Caco-2 (cell line): ENCODE data around the gene ZNRF2. TPM values are rescaled to one million over a fixed set of nuclear protein-coding genes. Genes with fewer than 3 reads are reported as not detected.

ENCODE experiments used
- BruUV-seq: library from RNA; stranded (reverse); fragments of 400-500 nt; replicated peaks from 2 replicates; lab custom pipeline; 2021; lab: Mats Ljungman, UMichigan
- CTCF ChIA-PET: fragments of 300-600 bp; sonication (Branson Sonifier 250); formaldehyde crosslinking; loops from one replicate; lab custom pipeline; 2022; ENCODE audit warnings: antibody characterized with exemption; lab: Charles Lee
- POLR2A ChIA-PET: fragments of 300-600 bp; sonication (Branson Sonifier 250); formaldehyde crosslinking; loops from one replicate; lab custom pipeline; 2022; ENCODE audit warnings: antibody characterized with exemption; lab: Charles Lee
- DNase-seq, 2 experiments: peaks; one replicate each; pipeline versions ENCODE4 v3.0.0 to v3.0.0-alpha.2; 2020 to 2022
- H3K27me3 ChIP-seq: replicated peaks from 2 replicates; pipeline ENCODE4 v1.6.0; 2011; ENCODE audit warnings: low read length; ENCODE audit not compliant: control insufficient read depth, insufficient read depth
- H3K36me3 ChIP-seq: 2 replicates; pipeline ENCODE4 v1.5.1; 2011; ENCODE audit warnings: low read length; ENCODE audit not compliant: control insufficient read depth, insufficient read depth
- H3K4me1 ChIP-seq: fragments of 250-450 bp; sonication (Bioruptor Pico); 2 replicates; pipeline ENCODE4 v1.5.1; 2020; ENCODE audit warnings: mild to moderate bottlenecking
- H3K4me3 ChIP-seq: 2 replicates; pipeline ENCODE4 v1.5.1; 2011; ENCODE audit warnings: low read depth, mild to moderate bottlenecking, control low read depth, low read length
- H3K9me3 ChIP-seq: fragments of 250-450 bp; sonication (Bioruptor Pico); 2 replicates; pipeline ENCODE4 v1.5.1; 2020; ENCODE audit warnings: mild to moderate bottlenecking, moderate library complexity
- H3K27ac Mint-ChIP-seq: one replicate; pipeline ENCODE4 v1.8.0; 2022; ENCODE audit warnings: mixed read lengths; ENCODE audit not compliant: unreplicated experiment
- H3K27me3 Mint-ChIP-seq: one replicate; pipeline ENCODE4 v1.8.0; 2022; ENCODE audit warnings: mixed read lengths; ENCODE audit not compliant: insufficient read depth, unreplicated experiment
- H3K36me3 Mint-ChIP-seq: one replicate; pipeline ENCODE4 v1.8.0; 2022; ENCODE audit warnings: mild to moderate bottlenecking, mixed read lengths; ENCODE audit not compliant: insufficient read depth, unreplicated experiment
- H3K4me1 Mint-ChIP-seq: one replicate; pipeline ENCODE4 v1.8.0; 2022; ENCODE audit warnings: low read depth, mixed read lengths; ENCODE audit not compliant: unreplicated experiment
- H3K4me3 Mint-ChIP-seq: one replicate; pipeline ENCODE4 v1.8.0; 2022; ENCODE audit warnings: mild to moderate bottlenecking, moderate library complexity, mixed read lengths; ENCODE audit not compliant: unreplicated experiment
- H3K9me3 Mint-ChIP-seq: one replicate; pipeline ENCODE4 v1.8.0; 2022; ENCODE audit warnings: mixed read lengths; ENCODE audit not compliant: unreplicated experiment
- intact Hi-C: fragments of 100-400 bp; cut with micrococcal nuclease; formaldehyde crosslinking; loops from one replicate; pipeline ENCODE4 v1.10.0; 2022; ENCODE audit not compliant: unreplicated experiment
- total RNA-seq: library from RNA; stranded (reverse); gene quantifications from 2 replicates; pipeline ENCODE4 v1.2.3, GENCODE V29; 2022
- TF ChIP-seq, protein P1 (sequence below), 2 experiments: fragments of 200-600 bp in 1 of 2; IDR thresholded peaks; 1 replicate in 1 of 2; 2 replicates in 1 of 2; pipeline versions ENCODE4 v1.5.1 to v1.8.0; 2011 to 2022; ENCODE audit warnings: antibody characterized with exemption in 1 of 2, control low read depth in 1 of 2, inconsistent platforms in 1 of 2, low read depth in 1 of 2, low read length in 1 of 2, mild to moderate bottlenecking in 1 of 2, moderate library complexity in 1 of 2; ENCODE audit not compliant: insufficient read depth in 1 of 2, severe bottlenecking in 1 of 2, unreplicated experiment in 1 of 2

The ZNRF2 gene
- total RNA-seq, 1 experiment from 2014 or later = 9.0 TPM

GRCh38 chr7:30249316-30249715, 35.1 kb upstream of the ZNRF2 start:
- Mint-ChIP-seq H3K4me3 (no peak overlapping the region), H3K27me3 (no peaks in the 10 kb centered on the region), H3K27ac (no peak overlapping the region), H3K4me1 (peaks cover under 1% of the 10 kb centered on the region), H3K36me3 (no peaks in the 10 kb centered on the region), H3K9me3 (no peaks in the 10 kb centered on the region)
- H3K36me3 ChIP-seq = no peaks in the 10 kb centered on the region
- intact Hi-C loops = no loop called here
- TF ChIP-seq, protein P1, sequence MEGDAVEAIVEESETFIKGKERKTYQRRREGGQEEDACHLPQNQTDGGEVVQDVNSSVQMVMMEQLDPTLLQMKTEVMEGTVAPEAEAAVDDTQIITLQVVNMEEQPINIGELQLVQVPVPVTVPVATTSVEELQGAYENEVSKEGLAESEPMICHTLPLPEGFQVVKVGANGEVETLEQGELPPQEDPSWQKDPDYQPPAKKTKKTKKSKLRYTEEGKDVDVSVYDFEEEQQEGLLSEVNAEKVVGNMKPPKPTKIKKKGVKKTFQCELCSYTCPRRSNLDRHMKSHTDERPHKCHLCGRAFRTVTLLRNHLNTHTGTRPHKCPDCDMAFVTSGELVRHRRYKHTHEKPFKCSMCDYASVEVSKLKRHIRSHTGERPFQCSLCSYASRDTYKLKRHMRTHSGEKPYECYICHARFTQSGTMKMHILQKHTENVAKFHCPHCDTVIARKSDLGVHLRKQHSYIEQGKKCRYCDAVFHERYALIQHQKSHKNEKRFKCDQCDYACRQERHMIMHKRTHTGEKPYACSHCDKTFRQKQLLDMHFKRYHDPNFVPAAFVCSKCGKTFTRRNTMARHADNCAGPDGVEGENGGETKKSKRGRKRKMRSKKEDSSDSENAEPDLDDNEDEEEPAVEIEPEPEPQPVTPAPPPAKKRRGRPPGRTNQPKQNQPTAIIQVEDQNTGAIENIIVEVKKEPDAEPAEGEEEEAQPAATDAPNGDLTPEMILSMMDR (IDR thresholded peaks at IDR 0.05; ENCODE audit: insufficient read depth in 1 of 2, low read depth in 1 of 2, low read length in 1 of 2, severe bottlenecking in 1 of 2, unreplicated experiment in 1 of 2) = no peak
- no peaks in the 10 kb centered on the region; the same call in 1 of the 2 replicates for H3K4me1 ChIP-seq
- H3K9me3 ChIP-seq = no peaks in the 10 kb centered on the region
- ChIA-PET CTCF (no interaction called here), POLR2A (no interaction called here)
- no peak overlapping the region for H3K4me3 ChIP-seq
- no peak for DNase-seq
- no peaks in the 10 kb centered on the region for H3K27me3 ChIP-seq
- no TSS peak for BruUV-seq

DNA sequence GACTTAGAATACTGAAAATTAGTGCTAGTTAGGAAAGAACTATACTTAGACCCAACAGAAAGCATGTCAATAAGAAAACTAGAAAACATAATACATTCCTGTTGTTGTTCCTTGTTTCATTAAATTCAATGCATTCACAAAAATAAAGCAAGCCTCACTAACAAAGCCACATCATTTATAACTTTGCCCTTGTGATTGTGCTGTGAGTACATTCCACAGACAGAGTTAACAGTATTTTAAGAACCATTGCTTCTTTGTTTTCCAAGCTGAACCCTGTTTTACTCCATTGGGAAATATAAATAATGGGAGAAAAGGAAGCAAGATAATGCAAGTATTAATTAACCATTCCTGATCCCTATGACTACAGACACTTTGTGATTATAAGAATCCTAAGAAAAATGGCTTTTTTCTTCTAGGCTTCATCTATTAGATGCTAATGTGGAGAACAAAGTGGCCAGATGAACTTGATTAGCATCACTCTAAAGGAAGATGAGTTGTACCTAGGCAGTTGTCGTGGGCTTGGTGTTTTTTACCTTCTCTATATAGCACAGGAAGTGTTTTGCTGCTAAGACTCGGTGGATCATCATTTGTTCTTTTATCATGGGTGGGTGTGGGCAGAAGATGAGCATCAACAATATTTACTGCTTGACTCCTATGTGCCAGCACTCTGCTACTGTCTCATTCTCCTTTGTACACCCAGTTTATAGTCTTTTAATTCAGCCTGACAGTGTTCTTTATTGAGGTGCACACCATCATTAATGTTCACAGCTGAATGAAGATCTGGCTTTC, 34.2 kb upstream of the ZNRF2 start:
- H3K36me3 ChIP-seq = no peaks in the 10 kb centered on the region
- intact Hi-C loops = no loop called here
- no peaks in the 10 kb centered on the region for H3K27me3 Mint-ChIP-seq
- H3K4me3 Mint-ChIP-seq = no peak overlapping the region
- no peak overlapping the region for H3K27ac Mint-ChIP-seq
- no peaks in the 10 kb centered on the region for H3K27me3 ChIP-seq
- TF ChIP-seq, protein P1 (IDR thresholded peaks at IDR 0.05; ENCODE audit: insufficient read depth in 1 of 2, low read depth in 1 of 2, low read length in 1 of 2, severe bottlenecking in 1 of 2, unreplicated experiment in 1 of 2) = no peak
- no peak overlapping the region for H3K4me3 ChIP-seq
- POLR2A ChIA-PET = no interaction called here
- H3K4me1 ChIP-seq = peaks cover 4% of the 10 kb centered on the region
- DNase-seq = no peak
- no peaks in the 10 kb centered on the region for H3K36me3 Mint-ChIP-seq
- CTCF ChIA-PET = no interaction called here
- no TSS peak for BruUV-seq
- H3K9me3 ChIP-seq = no peaks in the 10 kb centered on the region
- no peaks in the 10 kb centered on the region for H3K9me3 Mint-ChIP-seq
- H3K4me1 Mint-ChIP-seq = peaks cover 9% of the 10 kb centered on the region

- Mint-ChIP-seq H3K4me1 (peaks cover 14% of the 10 kb centered on the region), H3K36me3 (no peaks in the 10 kb centered on the region), H3K27me3 (no peaks in the 10 kb centered on the region), H3K9me3 (no peaks in the 10 kb centered on the region), H3K4me3 (no peak overlapping the region), H3K27ac (no peak overlapping the region)
- no peak for DNase-seq
- no TSS peak for BruUV-seq
- TF ChIP-seq, protein P1 (IDR thresholded peaks at IDR 0.05; ENCODE audit: insufficient read depth in 1 of 2, low read depth in 1 of 2, low read length in 1 of 2, severe bottlenecking in 1 of 2, unreplicated experiment in 1 of 2) = no peak
- ChIA-PET CTCF (no interaction called here), POLR2A (no interaction called here)
- Histone ChIP-seq H3K36me3 (no peaks in the 10 kb centered on the region), H3K27me3 (no peaks in the 10 kb centered on the region), H3K9me3 (no peaks in the 10 kb centered on the region), H3K4me3 (no peak overlapping the region), H3K4me1 (peaks cover 10% of the 10 kb centered on the region)
- intact Hi-C loops = no loop called here
These were observed 32.6 kb upstream of the ZNRF2 start for GRCh38 chr7:30251708-30252329.
